Measurements from ENCODE around the gene AMOT.

The AMOT gene

GRCh38 chrX:112844250-112844649, 3.6 kb upstream of the AMOT start:
- TF ChIP-seq CTCF (IDR thresholded peaks at IDR 0.05; ENCODE audit: low read depth, low read length, missing control alignments), result no peak
- Histone ChIP-seq H3K27me3 (replicated peaks) (no peaks in the 10 kb centered on the region), H3K36me3 (replicated peaks) (no peaks in the 10 kb centered on the region), H3K4me3 (ENCODE audit: low read depth, low read length) (no peak overlapping the region), H3K27ac (no peak overlapping the region)
- no peak for DNase-seq
- in situ Hi-C loops (cut with HindIII; ENCODE audit: low pct_ligation_motif_present, low sequenced_read_pairs), result no loop called here

- in situ Hi-C loops (cut with HindIII; ENCODE audit: low pct_ligation_motif_present, low sequenced_read_pairs), result no loop called here
- H3K36me3 ChIP-seq (replicated peaks), result no peaks in the 10 kb centered on the region
These were observed 1.2 kb upstream of the AMOT start for GRCh38 chrX:112841820-112842157.

GRCh38 chrX:112841114-112841819, 636 bp upstream of the AMOT start:
- H3K36me3 ChIP-seq (replicated peaks), result no peaks in the 10 kb centered on the region
- no peaks in the 10 kb centered on the region for H3K27me3 ChIP-seq (replicated peaks)
- no peak overlapping the region for H3K27ac ChIP-seq
- DNase-seq, result peak; percentile 72
- TF ChIP-seq CTCF (IDR thresholded peaks at IDR 0.05; ENCODE audit: low read depth, low read length, missing control alignments), result no peak
- in situ Hi-C loops (cut with HindIII; ENCODE audit: low pct_ligation_motif_present, low sequenced_read_pairs), result no loop called here
- H3K4me3 ChIP-seq (ENCODE audit: low read depth, low read length), result peak overlapping the region; percentile 59

More at GRCh38 chrX:112841820-112842157, 1.2 kb upstream of the AMOT start:
- TF ChIP-seq CTCF (IDR thresholded peaks at IDR 0.05; ENCODE audit: low read depth, low read length, missing control alignments), result no peak
- H3K27ac ChIP-seq, result no peak overlapping the region
- no peak for DNase-seq
- H3K27me3 ChIP-seq (replicated peaks), result no peaks in the 10 kb centered on the region
- peak overlapping the region; percentile 42 for H3K4me3 ChIP-seq (ENCODE audit: low read depth, low read length)

GRCh38 chrX:112839856-112840255, 775 bp downstream of the AMOT start:
- no peak overlapping the region for H3K27ac ChIP-seq
- H3K27me3 ChIP-seq (replicated peaks), result no peaks in the 10 kb centered on the region
- no peaks in the 10 kb centered on the region for H3K36me3 ChIP-seq (replicated peaks)
- DNase-seq, result no peak
- H3K4me3 ChIP-seq (ENCODE audit: low read depth, low read length), result peak overlapping the region; percentile 59
- in situ Hi-C loops (cut with HindIII; ENCODE audit: low pct_ligation_motif_present, low sequenced_read_pairs), result no loop called here
- TF ChIP-seq CTCF (IDR thresholded peaks at IDR 0.05; ENCODE audit: low read depth, low read length, missing control alignments), result no peak

GRCh38 chrX:112837531-112837930, 3.1 kb downstream of the AMOT start:
- Histone ChIP-seq H3K27ac (no peak overlapping the region), H3K4me3 (ENCODE audit: low read depth, low read length) (no peak overlapping the region), H3K27me3 (replicated peaks) (no peaks in the 10 kb centered on the region), H3K36me3 (replicated peaks) (no peaks in the 10 kb centered on the region)
- in situ Hi-C loops (cut with HindIII; ENCODE audit: low pct_ligation_motif_present, low sequenced_read_pairs), result no loop called here
- DNase-seq, result no peak
- TF ChIP-seq CTCF (IDR thresholded peaks at IDR 0.05; ENCODE audit: low read depth, low read length, missing control alignments), result no peak

GRCh38 chrX:112835019-112835418, 5.6 kb downstream of the AMOT start:
- DNase-seq, result no peak
- Histone ChIP-seq H3K4me3 (ENCODE audit: low read depth, low read length) (no peak overlapping the region), H3K36me3 (replicated peaks) (no peaks in the 10 kb centered on the region), H3K27me3 (replicated peaks) (no peaks in the 10 kb centered on the region), H3K27ac (no peak overlapping the region)
- TF ChIP-seq CTCF (IDR thresholded peaks at IDR 0.05; ENCODE audit: low read depth, low read length, missing control alignments), result no peak
- in situ Hi-C loops (cut with HindIII; ENCODE audit: low pct_ligation_motif_present, low sequenced_read_pairs), result no loop called here
